ENCODE measurements around the gene GALNTL6.

DNA sequence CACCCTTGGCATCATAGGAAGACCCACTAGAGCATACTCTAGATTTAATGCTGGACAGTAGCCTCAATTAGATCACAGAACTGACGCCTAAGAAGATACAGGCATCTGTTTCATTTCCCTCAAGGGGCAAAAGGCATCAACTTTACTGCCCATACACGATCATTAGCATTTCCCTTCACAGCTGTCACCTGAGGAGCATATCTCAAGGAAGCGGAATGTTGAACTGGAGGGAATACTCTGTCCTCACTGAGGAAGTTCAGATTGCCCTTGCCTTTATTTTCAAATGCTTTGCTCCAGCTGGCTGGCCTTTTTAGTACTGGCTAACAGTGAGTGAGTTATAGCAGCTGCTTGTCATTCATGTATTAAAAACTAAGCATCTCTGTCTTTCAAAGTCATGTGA, 847.0 kb downstream of the GALNTL6 start:
- no peak for TF ChIP-seq TAF1 (IDR thresholded peaks at IDR 0.05; ENCODE audit: low read depth, low read length)
- TF ChIP-seq POLR2A (IDR thresholded peaks at IDR 0.05; ENCODE audit: low read depth, low read length), result no peak
